BE2C (cell line): Measurements from ENCODE around the gene FIBP.

Experiments used
- DNase-seq: peaks from one replicate; pipeline ENCODE4 v3.0.0-alpha.2; 2020
- H3K27me3 ChIP-seq: fragments of 250-450 bp; sonication (Bioruptor Pico); 2 replicates; pipeline ENCODE4 v1.5.1; 2020; ENCODE audit warnings: mild to moderate bottlenecking
- H3K36me3 ChIP-seq: fragments of 250-450 bp; sonication (Bioruptor Pico); 2 replicates; pipeline ENCODE4 v1.5.1; 2020; ENCODE audit warnings: mild to moderate bottlenecking
- H3K4me1 ChIP-seq: fragments of 250-450 bp; sonication (Bioruptor Pico); 2 replicates; pipeline ENCODE4 v1.5.1; 2020
- H3K4me3 ChIP-seq: 2 replicates; pipeline ENCODE4 v1.5.1; 2011; ENCODE audit warnings: low read depth, low read length
- H3K9me3 ChIP-seq: fragments of 250-450 bp; sonication (Bioruptor Pico); 2 replicates; pipeline ENCODE4 v1.5.1; 2020
- CTCF ChIP-seq: IDR thresholded peaks from 2 replicates; pipeline ENCODE4 v1.5.1; 2012; ENCODE audit warnings: mild to moderate bottlenecking, low read depth, low read length

The FIBP gene

GRCh38 chr11:65873318-65874156 is 14.7 kb downstream of the FIBP start:
- H3K9me3 ChIP-seq, result no peaks in the 10 kb centered on the region
- TF ChIP-seq CTCF, result no peak
- no peaks in the 10 kb centered on the region for H3K27me3 ChIP-seq
- peak overlapping the region; percentile 59 for H3K4me3 ChIP-seq
- H3K36me3 ChIP-seq, result no peaks in the 10 kb centered on the region
- H3K4me1 ChIP-seq, result peaks cover 13% of the 10 kb centered on the region
- DNase-seq, result peak; percentile 98

GRCh38 chr11:65872586-65873317 is 15.5 kb downstream of the FIBP start, which contains the start of gene EFEMP2:
TSS of gene EFEMP2 (minus strand) at chr11:65872800. CDS start at chr11:65872354, 446 bp downstream.
- no peak for DNase-seq
- Histone ChIP-seq H3K9me3 (no peaks in the 10 kb centered on the region), H3K4me3 (peak within 1 kb of the TSS; percentile 59), H3K27me3 (no peaks in the 10 kb centered on the region), H3K36me3 (no peaks in the 10 kb centered on the region), H3K4me1 (peaks cover 13% of the 10 kb centered on the region)
- TF ChIP-seq CTCF, result no peak

GRCh38 chr11:65871811-65872548 is 16.3 kb downstream of the FIBP start:
- H3K4me1 ChIP-seq, result peaks cover 13% of the 10 kb centered on the region
- TF ChIP-seq CTCF, result no peak
- H3K9me3 ChIP-seq, result no peaks in the 10 kb centered on the region
- H3K36me3 ChIP-seq, result no peaks in the 10 kb centered on the region
- DNase-seq, result no peak
- H3K27me3 ChIP-seq, result no peaks in the 10 kb centered on the region
- peak overlapping the region; percentile 8; the same call in 1 of the 2 replicates for H3K4me3 ChIP-seq

- no peaks in the 10 kb centered on the region for H3K36me3 ChIP-seq
- DNase-seq, result peak; percentile 86
- no peaks in the 10 kb centered on the region for H3K27me3 ChIP-seq
- H3K9me3 ChIP-seq, result no peaks in the 10 kb centered on the region
- no peak for TF ChIP-seq CTCF
- peaks cover 13% of the 10 kb centered on the region for H3K4me1 ChIP-seq
- H3K4me3 ChIP-seq, result no peak overlapping the region
Measured at GRCh38 chr11:65870706-65871681, 17.3 kb downstream of the FIBP start.

GRCh38 chr11:65870307-65870658 is 18.0 kb downstream of the FIBP start:
- Histone ChIP-seq H3K4me3 (no peak overlapping the region), H3K4me1 (peaks cover 13% of the 10 kb centered on the region), H3K9me3 (no peaks in the 10 kb centered on the region), H3K27me3 (no peaks in the 10 kb centered on the region), H3K36me3 (peaks cover 5% of the 10 kb centered on the region)
- TF ChIP-seq CTCF, result no peak
- DNase-seq, result no peak
